GM23338 (cell line): ENCODE results near the gene PDIA2. TPM values are rescaled to one million over a fixed set of nuclear protein-coding genes. Genes with fewer than 3 reads are reported as not detected.

ENCODE experiments used
- ATAC-seq: fragments of 200-7000 bp; cut with Tn5 transposase; 3 replicates; pipeline ENCODE4 v1.9.1; 2020
- DNase-seq: peaks from one replicate; pipeline ENCODE4 v3.0.0-alpha.2; 2015; ENCODE audit warnings: low spot score
- H2AFZ ChIP-seq: fragments of 200-600 bp; sonication (generic); 2 replicates; pipeline ENCODE4 v1.8.0; 2016; ENCODE audit warnings: antibody characterized with exemption, mild to moderate bottlenecking, moderate library complexity
- H3F3A ChIP-seq: fragments of 200-600 bp; sonication (generic); replicated peaks from 2 replicates; pipeline ENCODE4 v1.8.0; 2017; ENCODE audit warnings: antibody characterized with exemption, mixed run types, low read depth
- H3K27ac ChIP-seq: fragments of 200-600 bp; sonication (generic); 2 replicates; pipeline ENCODE4 v1.6.1; 2016; ENCODE audit warnings: low read depth
- H3K27me3 ChIP-seq: fragments of 200-600 bp; sonication (generic); 2 replicates; pipeline ENCODE4 v1.8.0; 2016; ENCODE audit warnings: mild to moderate bottlenecking, mixed run types, moderate library complexity; ENCODE audit not compliant: insufficient read depth
- H3K36me3 ChIP-seq: fragments of 200-600 bp; sonication (generic); 2 replicates; pipeline ENCODE4 v1.8.0; 2016; ENCODE audit warnings: mild to moderate bottlenecking; ENCODE audit not compliant: insufficient read depth
- H3K4me1 ChIP-seq: fragments of 200-600 bp; sonication (generic); 2 replicates; pipeline ENCODE4 v1.8.0; 2016; ENCODE audit warnings: mild to moderate bottlenecking, moderate library complexity; ENCODE audit not compliant: insufficient read depth
- H3K4me2 ChIP-seq: fragments of 200-600 bp; sonication (generic); 2 replicates; pipeline ENCODE4 v1.7.1; 2017; ENCODE audit warnings: mixed run types
- H3K4me3 ChIP-seq: fragments of 200-600 bp; sonication (generic); 2 replicates; pipeline ENCODE4 v1.6.1; 2016; ENCODE audit warnings: mixed run types
- H3K79me2 ChIP-seq: fragments of 200-600 bp; sonication (generic); replicated peaks from 2 replicates; pipeline ENCODE4 v1.8.0; 2017; ENCODE audit warnings: mild to moderate bottlenecking; ENCODE audit not compliant: insufficient read depth
- H3K9me2 ChIP-seq: fragments of 200-600 bp; sonication (generic); 2 replicates; pipeline ENCODE4 v1.8.0; 2017; ENCODE audit not compliant: insufficient read depth
- H4K20me1 ChIP-seq: fragments of 200-600 bp; sonication (generic); replicated peaks from 2 replicates; pipeline ENCODE4 v1.8.0; 2017; ENCODE audit warnings: mild to moderate bottlenecking; ENCODE audit not compliant: insufficient read depth
- H3K27ac Mint-ChIP-seq: 2 replicates; pipeline ENCODE4 v1.8.0; 2020; ENCODE audit warnings: inconsistent platforms, mild to moderate bottlenecking, moderate library complexity, mixed read lengths
- H3K27me3 Mint-ChIP-seq: 3 replicates; pipeline ENCODE4 v1.8.0; 2022; ENCODE audit warnings: low read depth, mild to moderate bottlenecking, moderate library complexity, mixed read lengths, inconsistent platforms; ENCODE audit not compliant: insufficient read depth, poor library complexity
- H3K36me3 Mint-ChIP-seq: 3 replicates; pipeline ENCODE4 v1.8.0; 2021; ENCODE audit warnings: low read depth, mild to moderate bottlenecking, inconsistent platforms, moderate library complexity, mixed read lengths
- H3K4me1 Mint-ChIP-seq: 3 replicates; pipeline ENCODE4 v1.8.0; 2020; ENCODE audit warnings: mild to moderate bottlenecking, inconsistent platforms, mixed read lengths
- H3K4me3 Mint-ChIP-seq: 3 replicates; pipeline ENCODE4 v1.8.0; 2021; ENCODE audit warnings: moderate library complexity, mild to moderate bottlenecking, inconsistent platforms, mixed read lengths
- H3K9me3 Mint-ChIP-seq: 3 replicates; pipeline ENCODE4 v1.8.0; 2020; ENCODE audit warnings: moderate library complexity, mild to moderate bottlenecking, inconsistent platforms, mixed read lengths
- CREB1 ChIP-seq: fragments of 250-450 bp; sonication (Bioruptor Pico); IDR thresholded peaks from 2 replicates; pipeline ENCODE4 v1.5.0; 2020; ENCODE audit warnings: low read depth, mild to moderate bottlenecking, moderate library complexity
- CTCF ChIP-seq, 2 experiments: fragments of 200-600 bp in 1 of 2; sonication (generic) in 1 of 2; conservative IDR thresholded peaks; 2 replicates each; pipeline versions ENCODE4 v1.5.1 to v1.6.1; 2016 to 2017; ENCODE audit warnings: antibody characterized with exemption in 2 of 2, low read depth in 2 of 2, mild to moderate bottlenecking in 2 of 2, moderate library complexity in 1 of 2
- ETS1 ChIP-seq: IDR thresholded peaks from 2 replicates; pipeline ENCODE4 v1.6.1; 2016; ENCODE audit warnings: antibody characterized with exemption
- EZH2phosphoT487 ChIP-seq: fragments of 200-600 bp; sonication (generic); IDR thresholded peaks from one replicate; pipeline ENCODE4 v1.8.1; 2018; ENCODE audit warnings: antibody characterized with exemption; ENCODE audit not compliant: unreplicated experiment
- JUNB ChIP-seq: IDR thresholded peaks from one replicate; pipeline ENCODE4 v1.6.1; 2016; ENCODE audit warnings: antibody characterized with exemption; ENCODE audit not compliant: unreplicated experiment
- NANOG ChIP-seq: IDR thresholded peaks from 2 replicates; pipeline ENCODE4 v1.6.1; 2016; ENCODE audit warnings: antibody characterized with exemption, borderline replicate concordance
- POLR2AphosphoS5 ChIP-seq: IDR thresholded peaks from 2 replicates; pipeline ENCODE4 v1.6.1; 2016; ENCODE audit warnings: antibody characterized with exemption, low read depth
- REST ChIP-seq: IDR thresholded peaks from one replicate; pipeline ENCODE4 v1.6.1; 2018; ENCODE audit warnings: antibody characterized with exemption; ENCODE audit not compliant: unreplicated experiment
- ZNF114 ChIP-seq: fragments of 250-450 bp; sonication (Bioruptor Pico); IDR thresholded peaks from 2 replicates; pipeline ENCODE4 v1.5.0; 2020; ENCODE audit warnings: mild to moderate bottlenecking, moderate library complexity
- ZNF331 ChIP-seq: fragments of 250-450 bp; sonication (Bioruptor Pico); IDR thresholded peaks from 2 replicates; pipeline ENCODE4 v1.5.0; 2020; ENCODE audit warnings: low read depth, mild to moderate bottlenecking, moderate library complexity
- ZNF462 ChIP-seq: fragments of 250-450 bp; sonication (Bioruptor Pico); IDR thresholded peaks from 2 replicates; pipeline ENCODE4 v1.5.0; 2020; ENCODE audit warnings: mild to moderate bottlenecking, moderate library complexity
- polyA plus RNA-seq: library from polyadenylated mRNA; unstranded; fragments of >200 nt; fragmentation: Nextera tagmentation; extraction: Ambion mirVana; gene quantifications from 2 replicates; pipeline ENCODE4 v1.2.1, GENCODE V29; 2016
- total RNA-seq: library from RNA; depleted of rRNA; stranded (reverse); fragments of >200 nt; shearing (Covaris generic); gene quantifications from 2 replicates; pipeline ENCODE4 v1.2.3, GENCODE V29; 2014

PDIA2 gene
- total and polyA plus RNA-seq, 2 experiments from 2014 or later = 0.39 to 0.87 TPM

GRCh38 chr16:306911-307370 is 24.0 kb downstream of the PDIA2 start:
- Histone ChIP-seq H2AFZ (no peak overlapping the region), H3K27ac (no peak overlapping the region), H3K4me1 (no peaks in the 10 kb centered on the region), H4K20me1 (peaks cover 7% of the 10 kb centered on the region), H3K36me3 (0 out of 2 replicates have a peak, but pooled peaks cover 3% of the 10 kb centered on the region), H3K4me2 (no peak overlapping the region), H3F3A (no peaks in the 10 kb centered on the region; the same call in 1 of the 2 replicates), H3K4me3 (no peak overlapping the region), H3K27me3 (no peaks in the 10 kb centered on the region), H3K9me2 (no peaks in the 10 kb centered on the region), H3K79me2 (peaks cover 10% of the 10 kb centered on the region)
- H3K27ac Mint-ChIP-seq = no peak overlapping the region
- H3K4me3 Mint-ChIP-seq = no peak overlapping the region
- TF ChIP-seq REST (no peak), ZNF331 (no peak), EZH2phosphoT487 (no peak), CREB1 (CRISPR knock-in tag) (no peak), ZNF462 (no peak), ZNF114 (CRISPR knock-in tag) (no peak), NANOG (no peak), CTCF (conservative IDR thresholded peaks at IDR 0.05; ENCODE audit: low read depth in 2 of 2) (no peak), POLR2AphosphoS5 (no peak), ETS1 (no peak), JUNB (no peak)
- peaks cover 7% of the 10 kb centered on the region for H3K27me3 Mint-ChIP-seq
- H3K4me1 Mint-ChIP-seq = no peaks in the 10 kb centered on the region; the same call in 1 of the 3 replicates
- H3K9me3 Mint-ChIP-seq = no peaks in the 10 kb centered on the region
- peaks cover 8% of the 10 kb centered on the region; the same call in 1 of the 3 replicates for H3K36me3 Mint-ChIP-seq
- ATAC-seq = no peak
- no peak for DNase-seq
